NOMO-1 treated with DMSO at 0.1 percent for 48 hours (cell line): ENCODE data around the gene HPF1.
"Not testable (repeated sequence)": the region's sequence is repeated elsewhere in the genome, so short reads cannot be mapped to it uniquely, and the experiment has no call there.

Source experiments
- DNase-seq: peaks from one replicate; lab custom pipeline; 2025; ENCODE audit not compliant: unreplicated experiment; lab: John Stamatoyannopoulos, UW

HPF1 gene

GRCh38 chr4:169757575-169758184, at the start of gene HPF1:
TSS of gene HPF1 (minus strand) at chr4:169757944. CDS start at chr4:169757877, 67 bp downstream.
- peak; percentile 87 for DNase-seq

DNA sequence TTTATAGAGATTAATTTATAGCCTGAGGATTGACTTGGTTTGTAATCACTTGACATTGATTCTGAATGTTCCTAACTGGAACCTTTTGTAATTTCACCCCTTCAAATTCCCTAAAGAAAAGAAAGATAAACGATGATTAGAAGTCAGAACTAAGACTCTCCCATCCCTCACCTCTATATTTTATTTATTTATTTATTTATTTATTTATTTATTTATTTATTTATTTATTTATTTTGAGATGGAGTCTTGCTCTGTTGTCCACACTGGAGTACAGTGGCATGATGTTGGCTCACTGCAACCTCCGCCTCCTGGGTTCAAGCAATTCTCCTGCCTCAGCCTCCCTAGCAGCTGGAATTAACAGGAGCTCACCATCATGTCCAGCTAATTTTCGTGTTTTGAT, 49.0 kb upstream of the HPF1 start:
- DNase-seq = not testable (repeated sequence)

DNA sequence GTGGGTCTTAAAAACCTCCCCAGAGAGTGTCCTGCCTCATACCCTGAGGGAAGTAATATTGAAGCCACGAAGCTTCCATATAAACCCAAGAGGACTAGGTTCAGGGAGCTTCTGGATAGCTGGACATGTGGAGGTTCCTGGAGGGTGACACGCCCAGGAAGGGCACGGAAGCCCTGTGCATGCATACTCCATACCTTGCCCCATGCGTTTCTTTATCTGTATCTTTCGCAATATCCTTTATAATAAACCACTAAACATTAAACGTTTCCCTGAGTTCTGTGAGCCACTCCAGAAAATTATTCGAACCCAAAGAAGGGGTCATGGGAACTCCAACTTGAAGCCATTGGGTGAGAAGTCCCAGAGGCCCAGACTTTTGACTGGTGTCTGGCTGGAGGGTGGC, 45.7 kb upstream of the HPF1 start:
- no peak for DNase-seq

DNA sequence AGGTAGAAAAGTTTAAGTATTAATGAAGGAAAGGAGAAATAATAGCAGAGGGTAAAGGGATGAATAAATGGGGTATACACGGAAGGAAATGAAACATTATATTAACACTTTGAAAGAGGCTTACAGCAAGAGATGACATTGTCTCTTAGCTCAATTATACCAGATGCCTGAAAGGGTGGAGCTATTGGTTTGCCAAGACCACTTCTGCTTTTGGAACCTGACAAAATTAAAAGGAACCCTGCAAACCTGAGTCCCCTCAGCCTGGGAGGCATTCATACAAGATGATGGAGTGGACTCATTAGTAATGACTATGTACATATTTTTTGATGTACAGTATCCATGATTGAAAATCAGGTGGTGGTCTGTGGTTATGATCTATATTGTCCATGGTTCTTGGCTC, 45.1 kb upstream of the HPF1 start:
- DNase-seq = peak; percentile 73

DNA sequence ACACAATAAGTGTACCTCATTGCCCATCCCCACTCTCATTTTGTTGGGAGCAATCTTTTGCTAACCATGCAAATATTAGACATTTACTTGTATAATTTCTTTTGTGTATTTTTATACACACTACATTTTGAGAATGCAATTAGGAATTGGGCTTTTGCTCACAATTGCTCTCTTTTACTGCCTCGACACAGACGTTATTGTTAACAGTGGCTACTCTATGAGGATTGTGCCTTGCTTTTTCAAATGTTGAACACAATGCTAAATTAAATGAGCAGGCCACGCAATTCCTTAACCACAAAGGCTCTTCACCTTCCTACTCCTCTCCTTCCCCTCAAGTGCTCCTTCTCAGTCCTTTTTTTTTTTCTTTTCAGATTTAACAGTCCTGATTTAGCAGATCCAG, 42.8 kb upstream of the HPF1 start:
- no peak for DNase-seq

GRCh38 chr4:169799260-169799659, 41.5 kb upstream of the HPF1 start:
- no peak for DNase-seq

DNA sequence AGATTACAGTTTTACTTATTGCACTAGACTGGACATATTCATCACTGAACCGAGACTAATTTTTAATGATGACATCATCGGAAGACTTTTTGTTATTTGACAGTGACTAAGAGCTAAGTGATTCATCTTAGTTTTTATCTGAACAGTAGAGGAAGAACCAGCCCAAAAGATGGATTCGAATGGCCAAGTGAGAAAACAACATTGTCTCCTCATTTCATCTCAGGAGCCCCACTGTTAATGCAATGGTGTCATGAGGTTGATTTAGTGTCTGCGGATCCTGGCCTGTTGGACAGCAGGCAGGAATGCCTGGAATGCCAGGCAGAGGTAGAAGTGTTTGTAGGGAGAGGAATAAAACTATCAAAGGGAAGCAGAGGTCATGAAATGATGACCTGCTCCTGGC, 37.8 kb upstream of the HPF1 start:
- DNase-seq = no peak

- DNase-seq = peak; percentile 54
Observed at GRCh38 chr4:169791527-169792156, 33.9 kb upstream of the HPF1 start.

- DNase-seq = no peak
Observed at GRCh38 chr4:169791062-169791461, 33.3 kb upstream of the HPF1 start.

GRCh38 chr4:169774466-169775445, 17.0 kb upstream of the HPF1 start:
- DNase-seq = no peak

DNA sequence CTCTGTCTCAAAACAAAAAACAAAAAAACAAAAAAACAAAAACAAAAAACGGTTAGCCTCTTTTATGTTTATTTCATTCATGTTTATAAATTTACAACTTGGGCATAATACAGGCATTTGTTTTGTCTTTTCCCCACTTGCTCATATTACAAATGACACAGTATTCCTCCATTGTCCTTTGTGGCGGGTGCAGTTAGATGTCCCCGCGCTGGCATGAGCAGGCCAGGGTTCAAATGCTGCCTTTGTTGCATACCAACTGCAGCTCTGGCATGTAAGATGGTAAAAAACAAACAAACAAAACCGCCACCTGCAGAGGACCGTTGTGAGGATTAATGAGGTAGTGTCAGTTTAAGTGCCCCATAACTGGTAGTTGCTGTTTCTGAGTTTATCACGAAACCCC, 16.1 kb upstream of the HPF1 start:
- DNase-seq = no peak

DNA sequence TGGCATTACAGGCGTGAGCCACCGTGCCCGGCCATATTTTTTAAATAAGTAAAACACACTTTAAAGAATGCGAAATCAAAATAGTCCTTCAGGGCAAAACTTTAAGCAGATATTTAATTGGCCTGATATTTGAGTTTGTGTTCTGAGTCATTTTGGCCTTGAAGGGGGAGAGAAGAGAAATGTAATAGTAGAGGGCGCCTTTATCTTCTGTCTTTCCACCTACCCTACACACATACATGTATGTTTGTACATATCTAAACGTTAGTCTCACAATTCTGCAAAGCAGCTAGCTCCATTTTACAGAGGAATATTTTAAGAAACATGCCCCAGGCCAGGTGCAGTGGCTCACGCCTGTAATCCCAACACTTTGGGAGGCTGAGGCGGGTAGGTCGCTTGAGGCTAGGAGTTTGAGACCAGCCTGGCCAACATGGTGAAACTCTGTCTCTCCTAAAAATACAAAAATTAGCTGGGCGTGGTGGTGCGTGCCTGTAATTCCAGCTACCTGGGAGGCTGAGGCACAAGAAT, 13.9 kb upstream of the HPF1 start:
- DNase-seq = not testable (repeated sequence)

GRCh38 chr4:169770416-169770815, 12.7 kb upstream of the HPF1 start:
- DNase-seq = no peak

DNA sequence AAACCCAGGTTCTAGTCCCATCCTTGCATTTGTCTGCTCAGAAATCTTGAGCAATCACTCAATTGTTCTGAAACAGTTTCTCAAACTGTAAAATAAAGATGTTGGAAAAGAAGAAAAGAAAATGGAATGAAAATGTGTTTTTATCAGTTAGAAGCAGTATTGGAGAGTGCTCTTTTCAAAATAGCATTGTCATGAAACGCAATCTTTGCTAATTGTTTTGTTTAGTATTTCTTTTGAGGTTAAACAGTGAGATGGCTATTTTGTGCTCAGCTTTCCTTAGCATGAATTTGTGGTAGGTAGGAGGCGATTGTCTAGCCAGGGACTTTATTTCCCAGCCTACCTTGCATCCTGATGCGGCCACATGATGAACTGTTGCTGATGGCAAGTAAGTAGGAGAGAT, 10.6 kb upstream of the HPF1 start:
- no peak for DNase-seq

GRCh38 chr4:169766741-169767140, 9.0 kb upstream of the HPF1 start:
- no peak for DNase-seq

GRCh38 chr4:169765835-169766234, 8.1 kb upstream of the HPF1 start:
- no peak for DNase-seq

- DNase-seq = no peak
Observed at GRCh38 chr4:169761846-169762245, 4.1 kb upstream of the HPF1 start.

- DNase-seq = no peak
Observed at GRCh38 chr4:169758401-169758962, 738 bp upstream of the HPF1 start.

DNA sequence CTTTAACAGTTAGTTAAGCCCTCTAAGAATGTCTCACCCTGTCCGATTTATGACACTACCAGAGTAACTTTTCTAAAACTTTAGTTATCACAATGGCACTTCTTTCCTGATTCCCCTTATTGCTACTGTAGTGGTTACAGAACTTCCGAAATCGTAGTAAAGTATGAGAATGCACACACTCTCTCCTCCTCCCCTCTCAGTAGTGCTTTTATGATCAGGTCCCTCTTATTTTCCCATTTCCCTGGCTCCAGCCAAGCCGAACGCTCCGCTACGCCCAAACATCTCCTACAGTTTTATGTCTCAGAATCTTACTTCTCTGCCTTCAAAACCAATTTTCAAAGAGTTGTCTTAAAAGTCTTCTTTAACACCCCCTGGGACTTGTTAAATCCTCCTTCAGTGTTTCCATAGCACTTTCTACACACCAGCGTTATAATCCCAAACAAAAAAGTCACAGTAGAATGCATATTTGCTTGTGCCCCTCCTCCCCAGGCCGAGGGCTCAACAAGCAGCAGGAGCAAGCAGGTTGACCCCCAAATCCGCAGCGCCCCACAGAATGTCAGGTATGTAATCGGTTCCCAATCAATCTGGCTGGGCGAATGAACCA, 671 bp downstream of the HPF1 start:
- DNase-seq = peak; percentile 28

GRCh38 chr4:169745291-169745690, 12.5 kb downstream of the HPF1 start:
- no peak for DNase-seq

- DNase-seq = no peak
Observed at GRCh38 chr4:169744601-169745000, 13.1 kb downstream of the HPF1 start.
